Endometrium (tissue), 2 donors: ENCODE results near the gene SELENON.
"Not testable (repeated sequence)": the region's sequence is repeated elsewhere in the genome, so short reads cannot be mapped to it uniquely, and the experiment has no call there.

Experiments
- FAIRE-seq: peaks from 2 replicates; lab custom pipeline; 2012; peaks lifted over from hg19 to GRCh38; lab: Jason Lieb, UNC
- donor health status: control.
- donor health status: control.

SELENON gene

DNA sequence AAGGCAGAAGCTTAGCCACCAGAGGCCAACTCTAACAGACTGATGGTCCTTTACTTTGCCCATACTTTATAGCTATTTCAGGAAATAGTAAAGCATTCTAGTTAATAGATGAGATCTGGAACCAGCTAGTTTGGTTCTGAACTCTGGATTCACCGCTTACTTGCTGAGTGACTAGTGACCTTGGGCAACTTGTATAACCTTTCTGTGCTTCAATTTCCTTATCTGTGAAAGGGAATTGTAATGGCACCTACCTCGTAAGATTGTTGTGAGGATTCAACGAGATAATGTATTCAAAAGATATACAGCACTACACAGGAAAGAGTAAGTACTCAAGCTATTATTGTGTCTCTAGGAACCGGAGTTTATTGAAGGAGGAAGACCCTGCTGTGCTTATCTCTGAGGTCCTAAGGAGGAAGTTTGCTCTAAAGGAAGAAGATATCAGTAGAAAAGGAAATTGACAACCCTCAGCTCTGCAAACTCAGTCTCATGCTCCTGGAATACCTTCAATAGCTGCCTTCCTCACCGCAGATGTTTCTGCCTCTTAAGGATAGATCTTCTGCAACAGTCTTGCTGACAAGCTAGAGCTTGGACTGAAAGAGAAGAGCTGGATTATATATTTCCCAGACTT is 31.7 kb downstream of the SELENON start:
- no peak for FAIRE-seq

DNA sequence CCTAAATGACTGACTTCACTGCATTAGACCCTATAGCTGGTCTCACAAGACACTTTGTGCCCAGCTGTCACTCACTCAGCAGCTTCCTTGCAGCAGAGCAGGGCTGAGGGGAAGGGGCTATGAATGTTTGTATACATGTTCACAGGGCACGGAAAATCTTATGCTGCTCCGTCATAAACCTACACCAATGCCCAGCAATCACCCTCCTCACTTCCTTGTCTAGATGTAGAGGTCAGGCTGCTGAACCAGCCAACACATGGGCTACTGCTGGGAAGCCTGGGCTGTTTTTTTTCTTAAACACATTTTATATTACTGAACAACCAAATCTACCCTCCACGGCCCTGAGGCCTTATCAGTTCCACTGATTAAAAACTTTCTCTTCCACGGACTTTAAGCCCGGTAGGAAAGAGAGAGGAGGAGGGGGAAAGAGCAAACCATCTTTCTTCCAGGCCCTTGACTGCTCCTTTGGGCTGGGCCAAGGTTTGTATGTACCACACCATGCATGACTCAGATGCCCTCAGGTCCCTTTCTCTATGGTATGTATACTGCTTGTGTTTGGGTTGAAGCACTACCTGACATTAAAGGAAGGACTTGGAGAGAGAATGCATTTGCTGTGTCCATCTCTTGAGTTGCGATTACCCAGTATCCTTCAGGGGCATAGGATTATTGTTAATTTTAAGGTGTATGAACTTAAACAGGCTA is 32.5 kb downstream of the SELENON start:
- no peak for FAIRE-seq

DNA sequence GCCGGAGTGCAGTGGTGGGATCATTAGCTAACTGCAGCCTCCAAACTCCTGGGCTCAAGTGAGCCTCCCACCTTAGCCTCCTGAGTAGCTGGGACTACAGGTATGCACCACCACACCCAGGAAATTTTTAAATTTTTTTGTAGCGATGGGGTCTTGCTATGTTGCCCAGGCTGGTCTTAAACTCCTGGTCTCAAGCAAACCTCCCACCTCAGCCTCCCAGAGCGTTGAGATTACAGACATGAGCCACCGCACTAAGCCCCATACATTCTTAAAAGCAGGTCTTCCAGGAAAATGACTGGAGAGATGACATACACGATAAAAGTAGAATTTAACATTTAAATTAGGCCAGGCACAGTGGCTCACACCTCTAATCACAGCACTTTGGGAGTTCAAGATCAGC is 33.2 kb downstream of the SELENON start:
- FAIRE-seq, result no peak

DNA sequence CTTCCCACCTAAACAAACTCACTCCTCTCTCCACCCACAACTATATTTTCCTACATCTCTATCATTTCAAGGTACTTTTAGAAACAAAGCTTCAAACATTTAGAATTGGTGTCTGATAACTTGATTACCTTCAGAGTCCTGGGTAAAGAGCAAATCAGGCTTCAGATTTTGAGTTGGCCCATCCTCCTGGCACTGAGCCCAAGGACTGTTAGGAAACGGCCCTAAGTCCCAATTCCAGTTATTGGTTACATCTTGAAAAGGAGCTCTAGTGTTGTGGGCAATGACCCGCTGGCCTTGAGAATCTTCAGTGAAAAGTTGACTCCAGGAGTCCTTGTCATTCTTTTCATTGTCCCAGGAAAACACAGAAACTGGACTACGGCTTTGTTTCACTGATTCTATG is 34.9 kb downstream of the SELENON start:
- no peak for FAIRE-seq

DNA sequence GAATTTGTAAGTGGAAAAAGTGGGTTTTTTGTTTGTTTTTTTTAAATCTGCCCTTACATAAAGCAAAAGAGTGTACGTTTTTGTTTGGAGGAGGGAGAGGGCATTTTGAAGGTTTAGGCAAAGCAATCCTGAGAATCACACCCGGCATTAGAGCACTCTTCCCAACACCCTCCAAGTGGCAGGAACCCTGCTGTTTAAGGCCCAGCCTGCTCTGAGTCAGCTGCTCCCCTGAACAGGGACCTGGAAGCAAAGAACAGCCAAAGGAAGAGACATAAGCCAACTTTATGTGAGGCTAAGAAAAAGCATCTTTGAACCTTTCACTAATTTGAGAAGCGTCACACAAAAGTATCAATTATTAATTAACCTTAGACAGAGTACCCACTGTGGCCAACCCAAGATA is 36.7 kb downstream of the SELENON start:
- FAIRE-seq, result no peak

DNA sequence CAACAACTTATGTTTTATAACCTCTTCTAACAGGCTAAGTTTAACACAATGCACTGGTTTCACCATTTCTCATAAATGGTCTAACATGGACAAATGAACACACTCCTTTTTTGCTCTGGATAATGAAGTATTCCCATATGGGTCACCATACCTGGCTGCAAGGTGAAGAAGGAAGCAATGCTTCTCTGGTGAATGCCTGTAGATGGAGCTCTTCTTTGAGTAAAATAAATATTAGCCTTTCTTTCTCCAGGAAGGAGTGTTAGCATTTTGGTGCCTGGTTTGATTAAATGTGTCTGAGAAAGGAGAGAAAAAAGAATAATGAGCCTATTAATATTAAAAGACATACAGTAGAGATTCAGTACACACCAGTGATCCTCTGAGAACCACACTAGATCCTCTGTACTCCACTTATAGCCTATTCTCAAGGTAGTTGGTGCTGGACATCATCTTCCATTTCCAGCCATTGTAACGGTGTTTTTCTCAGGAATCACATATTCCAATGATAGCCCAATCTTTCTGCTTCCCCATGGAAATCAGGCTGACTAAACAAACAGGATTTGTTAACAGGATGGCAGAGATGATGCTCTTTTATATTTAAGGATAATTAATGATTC is 37.4 kb downstream of the SELENON start:
- no peak for FAIRE-seq

DNA sequence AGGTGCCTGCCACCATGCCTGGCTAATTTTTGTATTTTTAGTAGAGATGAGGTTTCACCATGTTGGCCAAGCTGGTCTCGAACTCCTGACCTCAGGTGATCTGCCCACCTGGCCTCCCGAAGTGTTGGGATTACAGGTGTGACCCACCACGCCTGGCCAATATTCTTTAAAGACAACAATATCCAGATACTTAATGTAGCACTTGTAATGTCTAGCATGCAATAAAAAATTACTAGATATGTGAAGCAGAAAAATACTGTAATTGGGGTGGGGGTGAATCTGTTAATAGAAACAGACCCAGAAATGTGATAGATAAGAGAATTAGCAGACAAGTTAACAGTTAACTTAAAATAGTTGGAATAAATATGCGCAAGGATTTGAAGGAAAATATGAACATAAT is 39.8 kb downstream of the SELENON start:
- not testable (repeated sequence) for FAIRE-seq

DNA sequence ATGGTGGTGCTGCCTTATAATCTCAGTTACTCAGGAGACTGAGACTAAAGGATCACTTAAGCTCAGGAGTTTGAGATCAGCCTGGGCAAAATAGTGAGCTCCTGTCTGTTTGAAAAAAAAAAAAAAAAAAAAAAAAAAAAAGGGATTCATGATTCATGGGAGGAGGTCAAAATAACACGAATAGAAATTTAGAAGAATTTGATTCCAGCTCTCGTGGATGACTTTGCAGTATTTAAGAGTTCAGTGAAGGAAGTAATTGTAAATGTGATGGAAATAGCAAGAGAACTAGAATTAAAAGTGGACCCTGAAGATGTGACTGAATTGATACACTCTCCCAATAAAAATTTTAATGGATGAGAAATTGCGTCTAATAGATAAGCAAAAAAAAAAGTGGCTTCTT is 43.5 kb downstream of the SELENON start:
- FAIRE-seq, result no peak

DNA sequence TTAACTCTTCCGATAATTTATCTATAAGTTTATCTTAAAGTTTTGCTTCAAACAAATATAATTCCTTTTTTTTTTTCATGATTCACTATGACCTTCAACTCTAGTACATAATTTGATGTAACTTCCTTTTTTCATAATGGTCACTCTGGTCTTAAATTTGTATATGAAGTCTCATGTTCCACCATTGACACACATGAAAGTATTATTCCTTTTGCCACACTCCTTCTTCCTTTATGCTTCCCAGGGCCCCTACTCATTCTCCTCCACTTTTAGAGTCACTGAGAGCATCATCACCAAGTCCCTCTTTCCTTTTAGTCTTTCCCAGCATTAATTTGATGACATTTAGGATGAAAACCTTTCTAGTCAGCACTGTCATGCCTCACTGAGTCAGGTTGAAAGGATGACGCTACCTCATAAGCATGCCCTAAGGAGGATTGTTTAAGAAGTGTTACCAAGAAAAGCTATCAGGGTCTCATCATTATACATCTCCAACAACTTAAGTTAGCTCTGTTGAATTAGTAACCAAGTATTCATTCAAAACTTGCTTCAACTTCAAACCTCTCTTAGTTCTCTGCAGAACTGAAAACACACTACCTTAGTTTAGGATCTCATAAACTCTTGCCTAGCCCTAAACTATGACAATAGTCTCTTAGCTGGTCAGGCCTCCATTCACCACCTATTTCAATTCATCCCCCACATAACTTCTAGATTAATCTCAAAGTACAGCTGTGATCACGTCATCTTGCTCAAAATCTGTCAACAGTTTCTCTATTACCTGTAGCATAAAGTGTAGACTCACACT is 44.7 kb downstream of the SELENON start:
- no peak for FAIRE-seq

DNA sequence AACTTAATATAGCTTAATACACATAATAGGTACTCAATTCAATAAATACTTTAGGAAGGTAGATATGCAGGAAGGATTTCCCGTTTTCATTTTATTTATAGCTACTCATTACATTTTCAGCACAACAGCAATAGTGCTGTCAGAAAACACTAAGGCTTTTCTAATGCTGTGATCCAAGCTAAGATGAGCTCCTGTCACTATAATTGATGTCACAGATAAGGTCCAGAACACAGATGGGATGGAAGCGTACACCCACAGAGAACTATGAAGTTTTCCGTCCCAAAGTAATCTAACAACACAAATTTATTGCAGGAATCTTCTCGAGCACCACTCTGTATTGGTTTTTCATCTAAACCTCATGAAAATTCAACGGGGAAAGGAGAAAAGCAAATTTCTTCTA is 45.7 kb downstream of the SELENON start:
- no peak for FAIRE-seq

DNA sequence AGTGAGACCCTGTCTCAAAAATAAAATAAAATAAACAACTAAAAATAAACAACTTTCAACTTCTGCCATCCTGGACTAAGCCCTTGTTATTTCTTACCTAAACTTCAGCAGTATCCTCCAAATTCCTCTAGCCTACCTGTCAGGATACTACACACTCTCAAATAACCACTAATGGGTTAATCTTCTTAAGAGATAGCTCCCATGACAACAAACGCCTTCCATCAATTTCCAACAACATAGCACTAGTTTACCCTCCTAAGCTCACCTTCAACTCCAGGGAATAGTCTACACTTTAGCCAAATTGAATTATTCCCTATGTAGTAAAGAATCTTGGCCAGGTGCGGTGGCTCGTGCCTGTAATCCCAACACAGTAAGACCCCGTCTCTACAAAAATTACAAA is 47.9 kb downstream of the SELENON start:
- FAIRE-seq, result no peak

DNA sequence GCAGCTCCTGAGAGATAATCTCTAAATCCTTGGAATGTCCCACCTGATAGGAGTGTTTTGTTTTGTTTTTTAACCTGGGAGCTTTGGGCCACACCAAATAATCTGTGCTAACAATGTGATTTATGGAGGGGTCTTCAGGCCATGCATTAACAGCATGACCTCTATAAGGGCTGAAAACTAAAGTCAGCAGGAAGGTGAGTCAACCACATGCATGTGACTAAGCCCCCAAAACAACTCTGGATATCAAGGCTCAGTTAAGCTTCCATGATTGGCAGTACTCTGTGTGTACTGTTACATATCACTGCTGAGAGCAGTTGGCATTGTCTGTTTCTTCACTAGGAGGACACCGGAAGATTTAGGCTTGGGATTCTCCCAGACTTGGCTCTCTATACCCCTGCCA is 48.5 kb downstream of the SELENON start:
- no peak for FAIRE-seq

DNA sequence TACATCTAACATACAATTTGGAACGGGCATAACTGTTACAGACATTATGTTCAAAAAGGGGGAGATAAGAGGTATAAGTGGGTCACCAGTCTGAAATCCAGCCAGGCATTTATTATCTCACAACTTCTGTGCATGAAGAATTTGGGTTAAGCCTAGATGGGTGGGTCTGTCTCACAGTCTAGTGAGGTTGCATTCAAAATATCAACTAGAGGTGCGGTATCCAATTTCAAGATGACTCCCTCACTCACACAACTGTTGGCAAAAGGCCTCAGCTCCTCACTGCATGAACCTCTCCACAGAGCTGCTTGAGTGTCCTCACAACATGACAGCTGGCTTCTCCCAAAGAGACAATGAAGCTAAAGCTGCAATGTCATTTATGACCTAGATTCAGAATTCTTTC is 54.6 kb downstream of the SELENON start:
- FAIRE-seq, result no peak

DNA sequence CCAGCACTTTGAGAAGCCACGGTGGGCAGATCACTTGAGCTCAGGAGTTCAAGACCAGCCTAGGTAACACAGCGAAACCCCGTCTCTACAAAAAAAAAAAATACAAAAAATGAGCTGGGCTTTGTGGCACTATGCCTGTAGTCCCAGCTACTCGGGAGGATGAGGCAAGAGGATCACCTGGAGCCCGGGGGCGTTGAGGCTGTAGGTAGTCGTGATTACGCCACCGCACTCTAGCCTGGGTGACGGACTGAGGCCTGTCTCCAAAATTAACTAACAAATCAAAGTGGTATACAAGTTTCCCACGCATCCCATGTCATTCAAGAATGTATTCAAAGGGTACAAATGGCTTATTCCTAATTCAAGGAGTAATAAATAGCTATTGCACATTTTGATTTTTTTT is 56.9 kb downstream of the SELENON start:
- no peak for FAIRE-seq

DNA sequence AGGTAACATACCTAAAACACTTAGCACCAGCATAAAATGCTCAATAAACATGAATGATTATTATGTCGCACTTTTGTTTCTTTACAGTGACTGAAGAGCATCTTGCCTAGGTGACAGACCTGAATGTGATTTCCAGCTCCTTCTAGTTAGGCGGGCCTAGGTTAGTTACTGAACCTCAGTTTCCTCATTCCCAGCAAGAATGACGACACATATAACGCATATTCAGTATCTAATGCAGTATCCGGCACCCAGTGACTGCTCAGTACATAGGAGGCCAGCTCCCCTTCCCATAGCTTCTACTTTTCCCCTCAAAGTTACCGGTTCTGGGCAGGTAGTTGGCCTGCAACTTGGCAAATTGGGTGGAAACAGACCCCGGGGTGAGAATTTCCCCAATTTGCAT is 58.5 kb downstream of the SELENON start:
- FAIRE-seq, result no peak

DNA sequence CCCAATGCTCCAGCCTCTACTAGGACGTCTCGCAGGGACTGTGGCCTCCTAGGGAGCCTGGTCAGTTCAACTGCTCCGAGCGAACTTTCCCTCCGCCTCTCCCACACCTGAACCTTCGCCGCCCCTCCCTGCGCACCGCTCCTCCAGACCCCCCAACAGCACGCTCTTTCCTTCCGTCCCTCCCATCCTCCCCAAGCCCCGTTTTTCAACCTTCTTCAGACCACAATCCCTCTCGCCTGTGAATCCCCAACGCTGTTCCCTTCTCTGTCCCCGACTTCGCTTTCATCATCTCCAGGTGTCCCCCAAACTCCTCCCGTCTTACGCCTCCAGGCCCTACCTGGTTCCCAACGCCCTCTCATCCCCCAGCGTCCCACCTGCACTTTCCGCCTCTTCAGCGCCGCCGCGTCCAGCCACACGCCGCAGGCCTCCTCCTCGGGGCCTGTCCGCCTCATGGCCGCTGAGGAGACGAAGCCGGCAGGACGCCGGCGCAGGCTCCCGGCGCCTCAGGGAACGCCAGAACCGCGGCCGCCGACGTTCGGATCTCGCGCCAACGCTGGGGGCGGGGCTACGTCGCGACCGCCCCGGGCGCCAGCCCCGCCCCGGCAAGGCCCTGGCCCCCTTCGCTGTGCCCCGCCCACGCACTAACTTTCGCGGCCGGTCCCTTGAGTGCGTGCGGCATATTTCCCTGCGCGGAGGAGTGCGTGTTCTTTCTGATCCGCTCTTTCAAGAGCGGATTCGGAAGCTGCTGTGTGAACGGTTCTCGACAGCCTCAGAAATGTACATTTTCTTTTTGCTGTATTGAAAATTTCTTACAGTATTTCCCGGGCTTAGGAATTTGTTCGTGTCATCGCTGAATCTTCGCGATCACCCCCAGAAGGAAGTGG is 59.2 kb downstream of the SELENON start, which contains the start of gene AUNIP:
Gene AUNIP, minus strand, starts transcription at position 552 of the 884 bp plus-strand sequence. Its CDS starts 100 bp downstream, at position 452.
- no peak for FAIRE-seq

DNA sequence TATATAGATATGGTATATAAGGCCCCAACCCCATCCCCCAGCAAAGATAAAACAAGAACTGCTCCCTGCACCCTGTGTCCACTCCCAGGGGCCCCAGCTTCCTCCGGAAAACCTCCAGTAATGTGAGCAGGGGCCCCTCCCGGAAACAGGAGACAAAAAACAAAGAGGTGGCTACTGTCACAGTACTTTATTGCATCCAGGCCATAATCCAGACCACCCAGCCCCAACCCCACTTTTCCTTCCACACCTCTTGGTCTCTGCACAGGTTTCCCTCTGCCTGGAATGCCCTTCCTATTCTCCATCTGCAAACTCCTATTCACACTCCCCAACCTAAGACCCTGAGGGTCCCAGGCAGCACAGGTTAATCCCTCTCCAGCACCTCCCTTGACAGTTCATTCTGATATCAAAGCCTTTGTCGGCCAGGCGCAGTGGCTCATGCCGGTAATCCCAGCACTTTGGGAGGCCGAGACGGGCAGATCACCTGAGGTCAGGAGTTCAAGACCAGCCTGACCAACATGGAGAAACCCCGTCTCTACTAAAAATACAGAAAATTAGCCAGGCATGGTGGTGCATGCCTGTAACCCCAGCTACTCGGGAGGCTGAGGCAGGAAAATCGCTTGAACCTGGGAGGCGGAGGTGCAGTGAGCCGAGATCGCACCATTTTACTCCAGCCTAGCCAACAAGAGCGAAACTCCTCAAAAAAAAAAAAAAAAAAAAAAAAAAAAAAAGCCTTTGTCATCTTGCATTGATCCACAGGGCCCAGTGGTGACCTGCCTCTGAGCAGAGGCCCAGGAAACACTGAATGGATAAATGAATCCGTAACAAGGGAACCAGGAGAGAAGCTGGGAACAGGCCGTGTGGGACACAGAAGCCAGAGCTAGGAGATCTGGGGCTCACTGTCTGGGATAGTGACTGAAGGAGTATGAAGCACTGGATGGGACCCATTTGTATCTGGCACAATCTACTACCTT is 61.6 kb downstream of the SELENON start:
- FAIRE-seq, result no peak

DNA sequence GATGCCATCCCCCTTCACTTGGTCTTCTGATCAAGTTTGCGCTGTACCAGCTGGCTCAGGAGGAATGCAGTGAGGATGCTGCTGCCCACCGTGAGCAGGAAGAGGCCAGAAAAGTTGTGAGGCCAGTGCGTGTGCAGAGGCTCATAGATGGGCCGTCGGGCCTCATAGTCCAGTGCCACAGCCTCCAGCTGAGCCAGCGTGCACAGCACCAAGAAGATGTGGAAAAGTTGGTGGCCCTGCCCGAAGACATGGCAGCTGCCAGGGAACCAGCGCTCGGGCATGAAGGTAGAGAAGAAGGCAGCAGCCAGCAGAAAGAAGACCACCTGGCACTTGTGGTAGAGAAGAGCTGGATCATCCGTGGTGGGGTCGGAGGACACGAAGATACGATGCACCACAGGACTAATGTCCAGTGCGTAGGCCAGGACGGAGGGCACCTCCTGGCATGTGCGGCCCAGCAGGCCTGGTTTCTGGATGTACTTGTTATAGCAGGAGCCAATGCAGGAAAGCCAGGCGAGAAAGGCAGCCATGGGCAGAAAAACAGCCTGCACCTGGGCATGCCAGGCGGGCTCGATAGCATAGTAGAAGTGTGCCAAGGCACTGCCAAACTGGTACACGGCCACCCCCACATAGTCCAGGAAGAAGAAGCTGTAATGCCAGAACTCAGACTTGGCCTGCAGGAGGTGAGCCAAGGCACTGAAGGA is 62.9 kb downstream of the SELENON start:
- no peak for FAIRE-seq

DNA sequence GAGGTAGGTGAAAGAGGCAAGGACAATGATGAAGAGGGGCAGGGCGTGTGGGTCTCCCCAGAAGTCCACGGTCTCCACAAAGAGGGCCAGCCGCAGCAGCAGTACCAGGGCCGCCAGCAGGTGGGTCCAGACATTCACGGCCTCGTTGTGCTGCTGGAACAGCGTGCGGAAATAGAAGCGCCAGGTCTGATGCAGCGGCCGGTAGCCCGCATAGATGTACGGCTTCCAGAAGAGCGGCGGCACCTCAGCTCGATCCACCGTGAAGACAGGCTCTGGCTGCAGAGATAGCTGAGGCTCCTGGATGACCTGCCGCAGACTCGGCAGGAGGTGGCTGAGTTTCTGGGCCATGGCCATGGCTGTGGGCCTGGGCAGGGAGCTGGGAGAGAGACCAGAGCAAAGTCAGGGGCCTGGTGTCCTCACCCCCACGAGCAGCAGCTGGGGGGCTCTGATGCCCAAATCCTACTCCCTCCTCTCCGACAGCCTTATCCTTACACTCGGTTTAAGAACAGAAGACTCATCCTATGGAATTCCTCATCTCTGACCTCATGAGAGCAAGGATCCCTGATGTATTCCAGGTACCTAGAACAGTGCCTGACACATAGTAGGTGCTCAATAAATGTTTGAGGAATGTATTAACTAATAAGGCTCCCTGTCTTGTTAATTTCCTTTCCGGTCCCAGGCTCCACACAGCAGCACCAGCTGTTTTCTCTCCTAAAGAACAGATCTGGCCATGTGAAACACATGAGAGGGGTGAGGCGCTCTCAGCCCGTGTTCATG is 63.7 kb downstream of the SELENON start:
- FAIRE-seq, result no peak
